IPS-18a (cell line): ENCODE results near the gene CYTL1.

ENCODE experiments used
- H3K27ac ChIP-seq: one replicate; pipeline ENCODE4 v1.5.1; 2013; ENCODE audit warnings: low read length
- H3K27me3 ChIP-seq: one replicate; pipeline ENCODE4 v1.6.1; 2013; ENCODE audit warnings: mild to moderate bottlenecking, low read length; ENCODE audit not compliant: control insufficient read depth, insufficient read depth
- H3K36me3 ChIP-seq: one replicate; pipeline ENCODE4 v1.6.1; 2013; ENCODE audit warnings: low read depth, low read length; ENCODE audit not compliant: control insufficient read depth
- H3K4me1 ChIP-seq: one replicate; pipeline ENCODE4 v1.6.1; 2013; ENCODE audit warnings: low read depth, low read length; ENCODE audit not compliant: control insufficient read depth
- H3K4me3 ChIP-seq: one replicate; pipeline ENCODE4 v1.5.1; 2013; ENCODE audit warnings: low read length
- H3K9ac ChIP-seq: one replicate; pipeline ENCODE4 v1.6.1; 2013; ENCODE audit warnings: mild to moderate bottlenecking, low read length, moderate library complexity
- H3K9me3 ChIP-seq: one replicate; pipeline ENCODE4 v1.6.1; 2013; ENCODE audit warnings: low read depth, low read length; ENCODE audit not compliant: control insufficient read depth

The CYTL1 gene

GRCh38 chr4:5045097-5045496, 25.8 kb upstream of the CYTL1 start:
- H3K9ac ChIP-seq = no peak overlapping the region
- H3K27me3 ChIP-seq = peaks cover 2% of the 10 kb centered on the region
- H3K4me3 ChIP-seq = no peak overlapping the region
- H3K9me3 ChIP-seq = no peaks in the 10 kb centered on the region
- no peaks in the 10 kb centered on the region for H3K36me3 ChIP-seq
- no peaks in the 10 kb centered on the region for H3K4me1 ChIP-seq
- no peak overlapping the region for H3K27ac ChIP-seq

GRCh38 chr4:5044341-5044740, 25.1 kb upstream of the CYTL1 start:
- Histone ChIP-seq H3K4me3 (no peak overlapping the region), H3K36me3 (no peaks in the 10 kb centered on the region), H3K9me3 (no peaks in the 10 kb centered on the region), H3K4me1 (no peaks in the 10 kb centered on the region), H3K27ac (no peak overlapping the region), H3K27me3 (no peaks in the 10 kb centered on the region), H3K9ac (no peak overlapping the region)

- H3K9ac ChIP-seq = no peak overlapping the region
- no peak overlapping the region for H3K27ac ChIP-seq
- H3K9me3 ChIP-seq = no peaks in the 10 kb centered on the region
- no peak overlapping the region for H3K4me3 ChIP-seq
- no peaks in the 10 kb centered on the region for H3K27me3 ChIP-seq
- no peaks in the 10 kb centered on the region for H3K36me3 ChIP-seq
- H3K4me1 ChIP-seq = no peaks in the 10 kb centered on the region
These were observed 24.3 kb upstream of the CYTL1 start for GRCh38 chr4:5043579-5043978.

GRCh38 chr4:5041699-5042098, 22.4 kb upstream of the CYTL1 start:
- Histone ChIP-seq H3K27me3 (no peaks in the 10 kb centered on the region), H3K4me3 (no peak overlapping the region), H3K9me3 (no peaks in the 10 kb centered on the region), H3K27ac (no peak overlapping the region), H3K36me3 (no peaks in the 10 kb centered on the region), H3K4me1 (no peaks in the 10 kb centered on the region), H3K9ac (no peak overlapping the region)

- no peak overlapping the region for H3K27ac ChIP-seq
- H3K27me3 ChIP-seq = no peaks in the 10 kb centered on the region
- H3K9ac ChIP-seq = no peak overlapping the region
- no peaks in the 10 kb centered on the region for H3K4me1 ChIP-seq
- no peaks in the 10 kb centered on the region for H3K9me3 ChIP-seq
- no peaks in the 10 kb centered on the region for H3K36me3 ChIP-seq
- no peak overlapping the region for H3K4me3 ChIP-seq
These were observed 21.8 kb upstream of the CYTL1 start for GRCh38 chr4:5040856-5041620.

- H3K4me3 ChIP-seq = no peak overlapping the region
- no peak overlapping the region for H3K27ac ChIP-seq
These were observed 20.5 kb upstream of the CYTL1 start for GRCh38 chr4:5039800-5040199.

GRCh38 chr4:5037553-5038551, 18.6 kb upstream of the CYTL1 start:
- no peaks in the 10 kb centered on the region for H3K36me3 ChIP-seq
- H3K27ac ChIP-seq = no peak overlapping the region
- H3K9ac ChIP-seq = no peak overlapping the region
- H3K4me1 ChIP-seq = no peaks in the 10 kb centered on the region
- no peaks in the 10 kb centered on the region for H3K27me3 ChIP-seq
- H3K4me3 ChIP-seq = no peak overlapping the region
- H3K9me3 ChIP-seq = no peaks in the 10 kb centered on the region

More at GRCh38 chr4:5039800-5040199, 20.5 kb upstream of the CYTL1 start:
- H3K4me1 ChIP-seq = no peaks in the 10 kb centered on the region
- no peaks in the 10 kb centered on the region for H3K27me3 ChIP-seq
- H3K9me3 ChIP-seq = no peaks in the 10 kb centered on the region
- H3K36me3 ChIP-seq = no peaks in the 10 kb centered on the region
- H3K9ac ChIP-seq = no peak overlapping the region

- H3K4me3 ChIP-seq = no peak overlapping the region
- H3K27me3 ChIP-seq = no peaks in the 10 kb centered on the region
- H3K27ac ChIP-seq = no peak overlapping the region
- no peak overlapping the region for H3K9ac ChIP-seq
- no peaks in the 10 kb centered on the region for H3K36me3 ChIP-seq
- H3K4me1 ChIP-seq = no peaks in the 10 kb centered on the region
- no peaks in the 10 kb centered on the region for H3K9me3 ChIP-seq
These were observed 17.0 kb upstream of the CYTL1 start for GRCh38 chr4:5036239-5036638.

- Histone ChIP-seq H3K27me3 (no peaks in the 10 kb centered on the region), H3K9me3 (no peaks in the 10 kb centered on the region), H3K4me3 (no peak overlapping the region), H3K9ac (no peak overlapping the region), H3K36me3 (no peaks in the 10 kb centered on the region), H3K4me1 (no peaks in the 10 kb centered on the region), H3K27ac (no peak overlapping the region)
These were observed 14.9 kb upstream of the CYTL1 start for GRCh38 chr4:5034206-5034605.

GRCh38 chr4:5033281-5033841, 14.1 kb upstream of the CYTL1 start:
- no peaks in the 10 kb centered on the region for H3K4me1 ChIP-seq
- H3K4me3 ChIP-seq = no peak overlapping the region
- no peak overlapping the region for H3K9ac ChIP-seq
- no peak overlapping the region for H3K27ac ChIP-seq
- no peaks in the 10 kb centered on the region for H3K27me3 ChIP-seq
- no peaks in the 10 kb centered on the region for H3K36me3 ChIP-seq
- H3K9me3 ChIP-seq = no peaks in the 10 kb centered on the region

GRCh38 chr4:5032813-5033212, 13.6 kb upstream of the CYTL1 start:
- Histone ChIP-seq H3K36me3 (no peaks in the 10 kb centered on the region), H3K27ac (no peak overlapping the region), H3K4me1 (no peaks in the 10 kb centered on the region), H3K27me3 (no peaks in the 10 kb centered on the region), H3K9ac (no peak overlapping the region), H3K9me3 (no peaks in the 10 kb centered on the region), H3K4me3 (no peak overlapping the region)
